ENCODE measurements around the gene ATP8A2.

Gene ATP8A2

GRCh38 chr13:25401958-25402357, 30.2 kb downstream of the ATP8A2 start:
- no peak for DNase-seq (ENCODE audit: low spot score)
- TF ChIP-seq, protein P1, sequence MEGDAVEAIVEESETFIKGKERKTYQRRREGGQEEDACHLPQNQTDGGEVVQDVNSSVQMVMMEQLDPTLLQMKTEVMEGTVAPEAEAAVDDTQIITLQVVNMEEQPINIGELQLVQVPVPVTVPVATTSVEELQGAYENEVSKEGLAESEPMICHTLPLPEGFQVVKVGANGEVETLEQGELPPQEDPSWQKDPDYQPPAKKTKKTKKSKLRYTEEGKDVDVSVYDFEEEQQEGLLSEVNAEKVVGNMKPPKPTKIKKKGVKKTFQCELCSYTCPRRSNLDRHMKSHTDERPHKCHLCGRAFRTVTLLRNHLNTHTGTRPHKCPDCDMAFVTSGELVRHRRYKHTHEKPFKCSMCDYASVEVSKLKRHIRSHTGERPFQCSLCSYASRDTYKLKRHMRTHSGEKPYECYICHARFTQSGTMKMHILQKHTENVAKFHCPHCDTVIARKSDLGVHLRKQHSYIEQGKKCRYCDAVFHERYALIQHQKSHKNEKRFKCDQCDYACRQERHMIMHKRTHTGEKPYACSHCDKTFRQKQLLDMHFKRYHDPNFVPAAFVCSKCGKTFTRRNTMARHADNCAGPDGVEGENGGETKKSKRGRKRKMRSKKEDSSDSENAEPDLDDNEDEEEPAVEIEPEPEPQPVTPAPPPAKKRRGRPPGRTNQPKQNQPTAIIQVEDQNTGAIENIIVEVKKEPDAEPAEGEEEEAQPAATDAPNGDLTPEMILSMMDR (IDR thresholded peaks at IDR 0.05): no peak
- no peak overlapping the region for H3K4me3 ChIP-seq
- H3K27ac ChIP-seq: no peak overlapping the region

GRCh38 chr13:25406377-25406776, 34.6 kb downstream of the ATP8A2 start:
- DNase-seq (ENCODE audit: low spot score): no peak
- H3K27ac ChIP-seq: no peak overlapping the region
- no peak overlapping the region for H3K4me3 ChIP-seq
- TF ChIP-seq, protein P1 (IDR thresholded peaks at IDR 0.05): no peak

DNA sequence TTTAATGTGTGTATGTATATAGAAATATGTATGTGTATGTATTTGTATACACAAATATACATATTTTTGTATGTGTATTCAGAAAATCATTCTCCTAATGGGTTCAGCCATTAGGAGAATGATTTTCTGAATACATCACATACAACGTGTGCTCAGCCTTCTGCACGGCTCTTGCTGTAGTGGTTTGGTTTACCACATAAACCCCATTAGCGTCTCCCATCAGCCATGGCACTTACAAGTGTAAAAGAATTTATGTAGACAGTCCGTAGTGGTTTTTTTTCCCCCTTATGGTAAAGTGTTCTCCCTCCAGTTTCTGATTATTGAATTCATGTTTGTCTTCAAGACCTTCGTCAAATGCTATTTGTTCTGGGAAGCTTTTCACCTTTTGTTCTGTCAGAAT, 38.2 kb downstream of the ATP8A2 start:
- TF ChIP-seq, protein P1 (IDR thresholded peaks at IDR 0.05): no peak
- H3K4me3 ChIP-seq: no peak overlapping the region
- no peak for DNase-seq (ENCODE audit: low spot score)
- no peak overlapping the region for H3K27ac ChIP-seq

DNA sequence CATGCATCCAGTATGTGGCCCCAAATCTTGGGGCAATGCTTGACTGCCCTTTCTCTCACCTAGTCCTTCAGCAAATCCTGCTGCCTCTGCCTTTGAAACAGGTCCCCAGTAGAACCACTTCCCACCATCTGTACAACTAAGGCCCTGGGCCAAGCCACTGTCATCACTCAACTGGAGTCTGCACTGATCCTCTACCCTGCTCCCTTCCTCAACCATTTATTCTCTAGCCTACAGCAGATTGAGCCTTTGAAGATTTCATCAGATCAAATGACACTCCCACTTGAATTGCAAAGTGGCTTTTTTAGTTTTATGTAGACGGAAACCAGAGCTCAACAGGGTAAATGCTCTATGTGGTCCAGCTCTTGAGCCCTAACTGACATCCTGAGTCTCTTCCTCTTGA, 43.5 kb downstream of the ATP8A2 start:
- Histone ChIP-seq H3K27ac (no peak overlapping the region), H3K4me3 (no peak overlapping the region)
- no peak for DNase-seq (ENCODE audit: low spot score)
- TF ChIP-seq, protein P1 (IDR thresholded peaks at IDR 0.05): no peak

GRCh38 chr13:25417535-25417934, 45.8 kb downstream of the ATP8A2 start:
- Histone ChIP-seq H3K4me3 (no peak overlapping the region), H3K27ac (no peak overlapping the region)
- TF ChIP-seq, protein P1 (IDR thresholded peaks at IDR 0.05): no peak
- no peak for DNase-seq (ENCODE audit: low spot score)

GRCh38 chr13:25420161-25420560, 48.4 kb downstream of the ATP8A2 start:
- no peak overlapping the region for H3K4me3 ChIP-seq
- TF ChIP-seq, protein P1 (IDR thresholded peaks at IDR 0.05): no peak
- no peak overlapping the region for H3K27ac ChIP-seq
- DNase-seq (ENCODE audit: low spot score): no peak

GRCh38 chr13:25421612-25422011, 49.8 kb downstream of the ATP8A2 start:
- TF ChIP-seq, protein P1 (IDR thresholded peaks at IDR 0.05): no peak
- DNase-seq (ENCODE audit: low spot score): no peak
- no peak overlapping the region for H3K27ac ChIP-seq
- H3K4me3 ChIP-seq: no peak overlapping the region

All from coronary artery (tissue), 2 donors.